ENCODE measurements around the gene SOX2. TPM values are rescaled to one million over a fixed set of nuclear protein-coding genes. Genes with fewer than 3 reads are reported as not detected.

SOX2 gene
- total RNA-seq, 2 experiments from 2014 or later: not detected

- H3K4me3 Mint-ChIP-seq: no peak overlapping the region
- DNase-seq (no peak), ATAC-seq (no peak)
- no peak overlapping the region for H3K27ac Mint-ChIP-seq
- H3K4me1 Mint-ChIP-seq: peaks cover 15% of the 10 kb centered on the region
- peaks cover 81% of the 10 kb centered on the region for H3K27me3 Mint-ChIP-seq
- no peaks in the 10 kb centered on the region for H3K36me3 Mint-ChIP-seq
- CTCF ChIA-PET: interaction anchor here (1.1 kb wide), 1 partner anchor 18 kb away, joined by 3 read pairs; no protein-coding TSS in a partner anchor
- no peaks in the 10 kb centered on the region for H3K9me3 Mint-ChIP-seq (ENCODE audit: low read depth)
Observed at GRCh38 chr3:181698263-181698954, 13.3 kb upstream of the SOX2 start.

GRCh38 chr3:181699171-181699903 lies 12.4 kb upstream of the SOX2 start:
- ATAC-seq: no peak
- CTCF ChIA-PET: interaction anchor here (0.8 to 3.5 kb wide), 7 partner anchors 9 to 1097 kb away, joined by 3 to 32 read pairs (median 8); no protein-coding TSS in a partner anchor
- no peak overlapping the region for H3K4me3 Mint-ChIP-seq
- peaks cover 17% of the 10 kb centered on the region for H3K4me1 Mint-ChIP-seq
- H3K9me3 Mint-ChIP-seq (ENCODE audit: low read depth): no peaks in the 10 kb centered on the region
- H3K27ac Mint-ChIP-seq: no peak overlapping the region
- H3K27me3 Mint-ChIP-seq: peaks cover 84% of the 10 kb centered on the region
- H3K36me3 Mint-ChIP-seq: no peaks in the 10 kb centered on the region
- DNase-seq: no peak

GRCh38 chr3:181700168-181701087 lies 11.3 kb upstream of the SOX2 start:
- H3K27ac Mint-ChIP-seq: peak overlapping the region; percentile 25
- H3K27me3 Mint-ChIP-seq: peaks cover 88% of the 10 kb centered on the region
- H3K9me3 Mint-ChIP-seq (ENCODE audit: low read depth): no peaks in the 10 kb centered on the region
- DNase-seq (peak; percentile 61), ATAC-seq (peak; percentile 81)
- peaks cover 20% of the 10 kb centered on the region for H3K4me1 Mint-ChIP-seq
- CTCF ChIA-PET: interaction anchor here (0.7 to 3.5 kb wide), 14 partner anchors 8 to 986 kb away, joined by 3 to 32 read pairs (median 6); no protein-coding TSS in a partner anchor
- H3K4me3 Mint-ChIP-seq: peak overlapping the region; percentile 63
- H3K36me3 Mint-ChIP-seq: no peaks in the 10 kb centered on the region

- Mint-ChIP-seq H3K9me3 (ENCODE audit: low read depth) (no peaks in the 10 kb centered on the region), H3K4me1 (peaks cover 18% of the 10 kb centered on the region), H3K4me3 (no peak overlapping the region), H3K27me3 (peaks cover 88% of the 10 kb centered on the region), H3K27ac (no peak overlapping the region), H3K36me3 (no peaks in the 10 kb centered on the region)
- ATAC-seq: no peak
- DNase-seq: no peak
- CTCF ChIA-PET: interaction anchor here (0.7 to 3.5 kb wide), 16 partner anchors 8 to 986 kb away, joined by 3 to 32 read pairs (median 6); no protein-coding TSS in a partner anchor
Observed at GRCh38 chr3:181701096-181701495, 10.6 kb upstream of the SOX2 start.

GRCh38 chr3:181703601-181704420 lies 7.9 kb upstream of the SOX2 start:
- Mint-ChIP-seq H3K36me3 (no peaks in the 10 kb centered on the region), H3K9me3 (ENCODE audit: low read depth) (no peaks in the 10 kb centered on the region), H3K4me1 (peaks cover 16% of the 10 kb centered on the region), H3K4me3 (no peak overlapping the region), H3K27me3 (peaks cover 85% of the 10 kb centered on the region), H3K27ac (no peak overlapping the region)
- CTCF ChIA-PET: no interaction called here
- no peak for ATAC-seq
- DNase-seq: no peak

GRCh38 chr3:181704421-181705085 lies 7.2 kb upstream of the SOX2 start:
- H3K4me3 Mint-ChIP-seq: no peak overlapping the region

GRCh38 chr3:181705086-181705480 lies 6.6 kb upstream of the SOX2 start:
- ATAC-seq (no peak), DNase-seq (no peak)
- Mint-ChIP-seq H3K27ac (no peak overlapping the region), H3K4me3 (no peak overlapping the region), H3K9me3 (ENCODE audit: low read depth) (no peaks in the 10 kb centered on the region), H3K36me3 (no peaks in the 10 kb centered on the region), H3K4me1 (peaks cover 19% of the 10 kb centered on the region), H3K27me3 (peaks cover 87% of the 10 kb centered on the region)
- CTCF ChIA-PET: no interaction called here

More at GRCh38 chr3:181704421-181705085, 7.2 kb upstream of the SOX2 start:
- Mint-ChIP-seq H3K36me3 (no peaks in the 10 kb centered on the region), H3K27ac (no peak overlapping the region), H3K4me1 (peaks cover 17% of the 10 kb centered on the region), H3K9me3 (ENCODE audit: low read depth) (no peaks in the 10 kb centered on the region), H3K27me3 (peaks cover 86% of the 10 kb centered on the region)
- CTCF ChIA-PET: no interaction called here
- ATAC-seq (no peak), DNase-seq (no peak)

- CTCF ChIA-PET: interaction anchor here (1.3 to 3.6 kb wide), 4 partner anchors 8 to 978 kb away, joined by 3 to 23 read pairs (median 8); no protein-coding TSS in a partner anchor
- H3K36me3 Mint-ChIP-seq: no peaks in the 10 kb centered on the region
- no peak for DNase-seq
- H3K27ac Mint-ChIP-seq: no peak overlapping the region
- H3K4me1 Mint-ChIP-seq: peaks cover 10% of the 10 kb centered on the region
- H3K9me3 Mint-ChIP-seq (ENCODE audit: low read depth): no peaks in the 10 kb centered on the region
- ATAC-seq: no peak
- peaks cover 72% of the 10 kb centered on the region for H3K27me3 Mint-ChIP-seq
- no peak overlapping the region for H3K4me3 Mint-ChIP-seq
Observed at GRCh38 chr3:181707980-181708379, 3.7 kb upstream of the SOX2 start.

GRCh38 chr3:181709537-181710279 lies 2.0 kb upstream of the SOX2 start:
- no peak for ATAC-seq
- Mint-ChIP-seq H3K4me3 (no peak overlapping the region), H3K4me1 (peaks cover 5% of the 10 kb centered on the region), H3K27ac (peak overlapping the region; percentile 67), H3K27me3 (peaks cover 73% of the 10 kb centered on the region), H3K36me3 (no peaks in the 10 kb centered on the region), H3K9me3 (ENCODE audit: low read depth) (no peaks in the 10 kb centered on the region)
- CTCF ChIA-PET: interaction anchor here (1.1 to 3.6 kb wide), 5 partner anchors 10 to 974 kb away, joined by 3 to 23 read pairs (median 3); no protein-coding TSS in a partner anchor
- DNase-seq: peak; percentile 70

GRCh38 chr3:181710345-181711291 lies 1.1 kb upstream of the SOX2 start:
- CTCF ChIA-PET: interaction anchor here (0.7 to 0.9 kb wide), 2 partner anchors 9 to 973 kb away, joined by 3 to 5 read pairs; no protein-coding TSS in a partner anchor
- H3K36me3 Mint-ChIP-seq: no peaks in the 10 kb centered on the region
- H3K4me3 Mint-ChIP-seq: no peak overlapping the region
- DNase-seq (no peak), ATAC-seq (no peak)
- H3K27ac Mint-ChIP-seq: peak overlapping the region; percentile 11
- peaks cover 72% of the 10 kb centered on the region for H3K27me3 Mint-ChIP-seq
- H3K4me1 Mint-ChIP-seq: peaks cover 4% of the 10 kb centered on the region
- H3K9me3 Mint-ChIP-seq (ENCODE audit: low read depth): no peaks in the 10 kb centered on the region

GRCh38 chr3:181712226-181712552 lies 464 bp downstream of the SOX2 start:
- Mint-ChIP-seq H3K27ac (no peak overlapping the region), H3K36me3 (no peaks in the 10 kb centered on the region), H3K9me3 (ENCODE audit: low read depth) (no peaks in the 10 kb centered on the region), H3K4me1 (peaks cover 4% of the 10 kb centered on the region), H3K4me3 (no peak overlapping the region), H3K27me3 (peaks cover 74% of the 10 kb centered on the region)
- ATAC-seq (no peak), DNase-seq (no peak)
- CTCF ChIA-PET: no interaction called here
